NCI-H748 treated with DMSO at 0.1 percent for 48 hours (cell line): Measurements from ENCODE around the gene ARHGAP33.
"Not testable (repeated sequence)": the region's sequence is repeated elsewhere in the genome, so short reads cannot be mapped to it uniquely, and the experiment has no call there.

Experiments
- DNase-seq: peaks from one replicate; lab custom pipeline; 2025; lab: John Stamatoyannopoulos, UW

The ARHGAP33 gene

DNA sequence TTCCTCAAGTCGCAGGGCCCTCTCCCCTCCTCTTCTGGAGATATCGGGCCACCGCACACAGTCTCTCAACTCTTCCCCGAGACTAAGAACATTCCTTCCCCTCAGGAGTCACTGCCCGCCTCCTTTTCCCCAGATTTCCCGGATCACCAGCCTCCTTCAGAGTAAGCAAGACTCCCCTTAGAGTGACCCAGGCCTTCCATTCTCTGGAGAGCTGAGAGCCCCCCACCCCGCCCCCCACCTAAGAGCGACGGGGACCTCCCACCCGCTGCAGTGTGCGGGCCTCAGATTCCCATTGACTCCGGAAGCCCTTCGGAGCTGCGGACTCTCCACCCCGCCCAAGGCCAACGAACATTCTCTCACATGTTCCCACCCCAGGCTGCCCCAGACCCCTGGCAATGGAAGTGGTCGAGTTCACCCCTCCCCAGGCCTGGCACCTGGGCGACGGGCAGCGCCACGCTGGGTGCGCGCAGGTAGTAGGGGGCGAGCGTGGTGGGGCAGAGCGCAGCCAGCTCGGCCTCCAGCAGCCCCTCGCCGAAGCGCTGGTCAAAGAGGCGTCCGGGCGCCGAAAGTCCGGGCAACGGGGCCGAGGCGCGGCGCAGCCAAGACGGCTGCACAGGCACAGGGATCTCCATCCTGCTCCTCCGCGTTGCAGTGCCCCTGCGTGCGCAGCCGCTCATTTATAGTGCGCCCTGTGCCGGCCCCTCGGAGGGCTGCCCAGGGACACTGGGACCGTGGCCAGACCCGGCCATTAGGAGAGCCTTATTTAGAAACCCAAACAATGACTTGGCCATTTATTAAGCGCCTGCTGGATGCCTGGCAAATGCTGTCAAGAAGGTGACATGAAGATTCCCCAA, 18.8 kb upstream of the ARHGAP33 start, which contains the start of gene HSPB6:
HSPB6 (minus strand) TSS at position 653 of the 854 bp plus-strand sequence; CDS start at position 632, 21 bp downstream.
- no peak for DNase-seq

DNA sequence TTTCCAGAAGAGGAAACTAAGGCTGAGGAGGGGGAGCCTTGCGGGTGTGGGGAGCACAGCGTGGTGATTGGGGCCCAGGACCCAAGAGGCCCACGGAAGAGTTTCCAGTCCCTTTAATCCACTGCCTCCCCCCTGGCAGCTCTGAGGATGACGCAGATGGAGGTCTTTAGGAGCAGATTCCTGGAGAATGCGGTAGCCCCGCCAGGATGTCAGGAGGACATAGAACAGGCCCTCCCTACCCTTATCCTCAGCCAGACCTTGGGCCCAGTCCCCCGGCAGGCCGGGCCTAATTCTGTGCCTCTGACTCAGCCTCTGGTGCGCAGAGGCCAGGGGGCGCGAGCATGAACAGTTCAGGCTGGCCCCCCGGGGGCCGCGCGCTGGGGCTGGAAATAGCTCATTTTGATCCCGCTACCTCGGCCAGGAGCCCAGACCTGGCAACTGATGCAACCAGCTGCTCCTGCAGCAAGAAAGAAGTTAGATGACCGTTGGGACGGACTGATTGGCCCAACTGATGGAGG, 18.1 kb upstream of the ARHGAP33 start:
- DNase-seq = no peak

DNA sequence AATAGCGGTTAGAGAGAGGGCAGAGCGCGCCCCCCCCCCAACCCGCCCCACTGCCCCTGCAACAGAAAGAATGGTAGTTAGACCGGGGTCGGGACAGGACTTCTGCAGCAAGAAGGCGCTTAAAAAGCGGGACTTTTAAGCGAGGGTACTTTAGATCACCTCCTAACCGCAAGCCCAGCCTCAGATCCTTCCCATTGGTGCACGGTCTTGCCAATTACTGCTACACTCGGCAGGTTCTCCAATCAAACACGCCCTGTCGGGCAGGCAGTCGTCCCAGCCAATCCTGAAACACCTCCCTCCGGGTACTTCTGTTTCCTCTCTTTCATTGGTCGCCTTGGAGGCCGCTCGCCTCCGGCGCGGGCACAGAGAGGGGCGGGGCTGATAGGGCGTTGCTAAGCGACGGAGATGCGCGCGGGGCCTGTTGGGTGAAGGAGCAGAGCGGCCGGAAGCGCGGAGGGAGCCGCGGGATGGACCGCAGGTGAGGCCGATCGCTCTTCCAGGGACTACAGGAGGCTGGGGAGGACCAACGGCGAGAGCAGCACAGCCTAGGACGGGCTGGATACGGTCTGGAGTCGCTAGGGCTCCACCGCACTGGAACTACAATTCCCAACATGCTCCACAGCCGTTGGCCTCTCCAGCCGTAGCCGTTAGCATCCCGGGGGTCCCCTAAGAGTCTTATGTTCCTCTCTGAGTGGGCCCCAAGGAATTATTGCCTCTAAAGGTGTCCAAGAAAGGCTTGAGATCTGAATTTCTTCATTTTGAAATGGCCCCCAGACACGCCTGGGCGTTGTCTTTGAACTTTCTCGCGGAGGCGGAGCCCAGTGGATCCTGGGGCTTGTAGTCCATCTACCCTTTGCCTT, 17.4 kb upstream of the ARHGAP33 start, which contains the start of gene PROSER3:
PROSER3 (plus strand) TSS at position 428 of the 860 bp plus-strand sequence; CDS start at position 468, 40 bp downstream.
- peak; percentile 99 for DNase-seq

DNA sequence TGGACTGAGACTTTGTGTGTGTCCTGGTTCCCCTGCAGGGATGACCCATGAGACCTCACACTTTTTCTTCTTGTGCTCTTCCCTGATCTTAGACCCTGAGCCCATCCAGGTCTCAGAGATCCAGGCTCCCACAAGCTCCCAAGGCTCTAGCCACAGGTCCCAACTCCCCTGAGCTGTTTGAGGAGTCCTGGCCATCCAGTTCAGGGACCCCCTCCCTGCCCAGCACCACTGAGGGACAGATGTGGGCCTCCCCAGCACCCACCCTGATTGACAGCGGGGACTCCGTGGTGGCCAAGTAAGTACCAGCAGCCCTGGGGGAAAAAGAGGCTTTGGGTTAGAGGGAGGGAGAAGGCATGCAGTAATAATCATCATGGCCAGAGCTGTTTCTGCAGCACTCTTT, 15.7 kb upstream of the ARHGAP33 start:
- no peak for DNase-seq

DNA sequence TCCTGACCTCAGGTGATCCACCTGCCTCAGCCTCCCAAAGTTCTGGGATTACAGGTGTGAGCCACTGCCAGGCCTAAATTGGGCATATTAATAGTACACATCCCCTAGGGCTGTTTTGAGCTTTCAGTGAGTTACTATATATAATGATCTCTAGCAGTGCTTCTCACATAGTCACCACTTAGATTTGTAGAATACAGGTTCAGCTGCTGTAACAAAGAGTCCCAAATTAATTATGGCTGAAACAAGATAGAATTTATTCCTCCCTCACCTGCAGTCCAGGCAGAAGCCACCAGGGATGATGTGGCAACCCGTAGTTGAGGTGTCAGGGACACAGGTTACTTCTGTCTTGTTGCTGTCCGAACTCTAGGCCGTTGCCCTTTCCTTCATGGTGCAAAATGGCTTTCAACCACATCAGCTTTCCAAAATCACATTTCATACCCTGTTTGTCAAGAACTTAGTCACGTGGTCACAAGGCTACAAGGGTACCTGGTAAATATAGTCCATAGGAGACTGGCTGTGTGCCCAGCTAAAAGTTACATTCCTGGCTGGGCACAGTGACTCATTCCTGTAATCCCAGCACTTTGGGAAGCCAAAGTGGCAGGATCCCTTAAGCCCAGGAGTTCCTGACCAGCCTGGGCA, 14.5 kb upstream of the ARHGAP33 start:
- no peak for DNase-seq

DNA sequence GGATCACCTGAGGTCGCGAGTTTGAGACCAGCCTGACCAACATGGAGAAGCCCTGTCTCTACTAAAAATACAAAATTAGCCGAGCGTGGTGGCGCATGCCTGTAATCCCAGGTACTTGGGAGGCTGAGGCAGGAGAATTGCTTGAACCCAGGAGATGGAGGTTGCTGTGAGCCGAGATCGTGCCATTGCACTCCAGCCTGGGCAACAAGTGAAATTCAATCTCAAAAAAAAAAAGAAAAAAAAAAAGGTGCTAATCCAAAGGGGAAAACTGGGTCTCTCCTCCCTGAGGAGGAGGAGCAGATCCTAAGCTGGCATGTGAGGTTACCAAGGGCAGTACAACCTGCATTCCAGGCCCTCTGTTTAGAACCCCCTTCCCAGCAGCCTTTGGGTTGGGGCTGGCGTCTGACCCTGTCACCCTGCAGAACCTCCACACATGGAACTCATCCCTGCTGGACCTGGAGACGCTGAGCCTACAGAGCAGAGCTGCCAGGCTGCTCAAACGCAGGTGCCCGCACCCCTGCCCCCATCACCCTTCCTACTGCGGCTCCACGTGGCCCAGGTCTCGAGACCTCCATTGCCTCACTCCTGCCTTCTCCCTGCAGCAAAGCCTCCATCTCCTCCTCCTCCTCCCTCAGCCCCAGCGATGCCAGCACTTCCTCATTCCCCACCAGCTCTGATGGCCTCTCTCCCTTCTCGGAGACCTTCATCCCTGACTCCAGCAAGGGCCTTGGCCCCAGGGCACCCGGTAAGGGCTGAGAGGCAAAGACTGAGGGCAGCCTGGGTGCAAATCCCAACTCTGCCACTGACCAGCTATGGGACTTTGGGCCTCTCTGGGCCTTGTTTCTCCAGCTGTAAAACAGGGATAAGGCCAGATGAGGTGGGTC, 10.7 kb upstream of the ARHGAP33 start:
- no peak for DNase-seq

DNA sequence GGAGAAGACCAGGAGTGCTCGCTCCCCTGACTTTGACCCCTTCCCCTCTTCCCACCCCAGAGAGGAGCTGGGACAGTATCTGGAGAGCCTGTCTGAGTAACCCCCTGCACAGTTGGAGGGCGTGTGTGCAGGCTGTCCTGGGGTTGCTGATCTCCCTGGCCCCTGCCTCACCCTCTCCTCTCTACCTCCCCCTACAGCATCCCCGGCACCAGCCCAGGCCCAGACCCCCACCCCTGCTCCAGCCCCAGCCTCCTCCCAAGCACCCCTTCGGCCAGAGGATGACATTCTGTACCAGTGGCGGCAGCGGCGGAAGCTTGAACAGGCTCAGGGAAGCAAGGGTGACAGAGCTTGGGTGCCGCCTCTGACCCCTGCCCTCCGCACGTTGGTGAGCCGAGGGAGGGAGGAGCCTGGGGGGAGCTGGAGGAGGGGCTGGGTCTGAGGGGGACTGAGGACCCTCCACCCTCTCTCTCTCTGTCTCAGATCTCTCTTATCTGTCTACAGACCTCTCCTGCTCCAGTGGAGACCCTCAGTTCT, 8.7 kb upstream of the ARHGAP33 start:
- DNase-seq = no peak

DNA sequence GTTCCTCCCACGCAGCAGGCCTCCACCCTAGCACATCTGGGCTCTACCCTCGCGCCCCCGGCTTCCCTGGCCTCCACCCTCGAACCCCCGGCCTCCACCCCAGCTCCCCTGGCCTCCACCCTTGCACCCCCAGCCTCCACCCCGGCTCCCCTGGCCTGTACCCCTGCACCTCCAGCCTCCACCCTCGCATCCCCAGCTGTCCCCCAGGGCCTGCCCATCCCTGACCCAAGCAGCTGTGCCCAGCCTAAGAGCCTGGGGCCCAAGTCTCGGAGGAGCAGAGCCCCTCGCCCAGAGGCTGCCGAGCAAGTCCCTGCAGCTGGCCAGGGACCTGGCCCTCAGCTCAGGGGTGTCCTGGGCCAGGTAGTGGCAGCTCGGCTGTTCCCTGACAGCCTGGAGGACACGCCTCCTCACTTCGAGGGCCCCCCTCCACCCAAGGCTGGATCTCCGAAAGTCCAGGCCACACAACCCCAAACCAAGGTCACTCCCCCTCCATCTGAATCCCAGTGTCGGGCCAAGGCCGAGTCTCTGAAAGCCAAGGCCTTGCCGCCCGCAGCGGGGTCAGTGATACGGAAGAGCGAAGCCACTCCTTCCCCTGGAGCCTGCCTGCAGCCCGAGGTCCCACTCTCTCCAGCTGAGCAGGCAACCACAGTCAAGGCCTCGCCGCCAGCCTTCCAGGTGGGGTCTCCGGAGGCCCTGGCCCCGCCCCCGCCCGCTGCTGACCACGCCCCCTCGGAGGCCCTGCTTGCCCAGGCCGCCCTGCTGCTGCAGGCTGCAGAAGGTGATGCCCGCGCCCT, 7.9 kb upstream of the ARHGAP33 start:
- no peak for DNase-seq

DNA sequence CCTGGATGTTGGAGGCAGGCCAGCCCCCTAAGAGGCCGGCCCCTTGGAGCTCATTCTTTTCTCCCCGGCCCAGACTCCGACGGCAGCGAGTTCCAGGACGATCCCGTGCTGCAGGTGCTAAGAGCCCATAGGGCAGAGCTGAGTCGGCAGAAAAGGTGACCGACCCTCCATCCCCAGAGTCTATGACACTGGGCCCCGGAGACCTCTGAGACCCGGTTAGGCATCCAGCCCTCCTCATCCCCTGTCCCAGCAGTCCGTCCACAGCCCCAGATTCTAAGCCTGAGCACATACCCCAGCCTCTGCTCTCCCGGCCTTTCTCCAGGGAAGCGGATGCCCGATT, 7.3 kb upstream of the ARHGAP33 start:
- DNase-seq = no peak

DNA sequence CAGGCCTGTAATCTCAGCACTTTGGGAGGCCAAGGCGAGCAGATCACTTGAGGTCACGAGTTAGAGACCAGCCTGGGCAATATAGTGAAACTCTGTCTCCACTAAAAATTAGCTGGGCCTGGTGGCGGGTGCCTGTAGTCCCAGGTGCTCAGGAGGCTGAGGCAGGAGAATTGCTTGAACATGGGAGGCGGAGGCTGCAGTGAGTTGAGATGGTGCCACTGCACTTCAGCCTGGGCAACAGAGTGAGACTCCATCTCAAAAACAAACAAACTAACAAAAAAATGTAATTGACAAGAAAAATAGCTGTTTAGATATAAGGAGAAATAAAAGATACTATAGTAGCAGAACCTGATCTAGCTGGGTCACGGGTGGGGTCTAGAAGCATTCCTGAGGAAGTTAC, 3.0 kb upstream of the ARHGAP33 start:
- not testable (repeated sequence) for DNase-seq

DNA sequence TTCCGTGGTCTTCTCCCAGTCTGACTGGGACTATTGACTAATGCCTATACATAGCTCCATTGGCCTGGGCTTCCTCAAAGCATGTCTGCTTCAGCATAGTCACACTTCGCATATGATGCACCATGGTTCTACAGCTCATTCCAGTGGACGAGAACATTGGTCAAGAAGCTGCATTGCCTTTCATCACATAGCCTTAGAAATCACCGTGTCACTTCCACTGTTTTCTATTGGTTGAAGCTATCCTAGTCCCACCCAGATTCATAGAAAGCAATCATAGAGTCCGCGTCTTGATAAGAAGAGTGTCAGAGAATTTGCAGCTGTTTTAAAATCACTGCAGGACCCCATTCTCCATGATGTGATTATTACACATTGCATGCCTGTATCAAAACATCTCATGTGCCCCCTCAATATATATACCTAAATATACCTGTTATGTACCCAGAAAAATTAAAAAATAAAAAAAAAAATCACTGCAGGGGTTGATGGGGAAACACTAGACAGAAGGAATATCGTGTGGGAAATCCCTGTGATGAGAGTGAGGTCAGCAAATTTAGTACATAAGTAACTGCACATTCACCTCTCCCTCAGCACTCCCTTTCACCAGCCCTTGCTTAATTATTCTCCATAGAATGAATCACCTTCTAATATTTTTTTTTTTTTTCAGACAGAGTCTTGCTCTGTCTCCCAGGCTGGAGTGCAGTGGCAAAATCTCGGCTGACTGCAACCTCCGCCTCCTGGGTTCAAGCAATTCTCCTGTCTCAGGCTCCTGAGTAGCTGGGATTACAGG, 2.2 kb upstream of the ARHGAP33 start:
- no peak for DNase-seq

DNA sequence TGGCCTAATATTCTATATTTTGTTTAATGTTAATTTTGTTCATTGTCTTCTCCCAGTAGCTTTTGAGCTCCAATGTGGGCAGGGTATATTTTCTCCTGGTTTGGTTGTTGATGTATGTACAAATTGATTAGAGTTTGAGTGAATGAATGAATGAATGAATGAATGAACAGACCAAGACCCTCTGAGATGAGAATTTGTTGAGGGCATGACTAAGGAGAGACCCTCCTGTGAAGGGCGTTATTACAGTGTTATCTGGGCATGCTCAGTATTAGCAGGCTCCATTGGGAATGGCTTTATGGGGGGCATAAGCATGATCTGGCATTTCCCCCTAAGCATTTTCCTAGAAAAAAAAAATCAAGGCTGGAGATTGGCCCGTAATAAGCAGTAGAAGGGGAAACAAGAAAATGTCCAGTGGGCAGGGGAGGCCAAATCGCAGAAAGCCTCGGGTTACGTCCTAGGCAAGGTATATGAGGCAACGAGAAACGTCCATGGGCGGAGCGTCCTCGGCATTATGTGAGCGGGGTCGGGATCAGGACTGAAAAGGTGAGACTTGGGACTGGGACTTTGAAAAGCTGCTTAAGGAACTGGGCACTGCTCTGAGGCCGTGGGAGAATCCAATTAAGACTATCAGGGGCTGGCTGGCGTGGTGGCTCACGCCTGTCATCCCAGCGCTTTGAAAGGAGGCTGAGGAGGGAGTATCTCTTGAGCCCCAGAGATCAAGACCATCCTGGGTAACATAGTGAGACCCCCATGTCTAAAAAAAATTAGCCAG, 904 bp upstream of the ARHGAP33 start:
- no peak for DNase-seq

DNA sequence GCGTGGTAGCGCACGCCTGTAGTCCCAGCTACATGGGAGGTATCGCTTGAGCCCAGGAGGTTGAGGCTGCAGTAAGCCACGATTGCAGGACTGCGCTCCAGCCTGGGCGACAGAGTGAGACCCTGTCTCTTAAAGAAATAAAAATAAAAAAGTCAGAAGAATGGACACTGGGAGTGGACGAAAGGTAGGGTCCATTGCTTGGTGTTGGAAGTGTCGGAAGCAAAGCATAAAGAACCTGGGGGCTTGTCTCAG, 392 bp upstream of the ARHGAP33 start:
- no peak for DNase-seq

DNA sequence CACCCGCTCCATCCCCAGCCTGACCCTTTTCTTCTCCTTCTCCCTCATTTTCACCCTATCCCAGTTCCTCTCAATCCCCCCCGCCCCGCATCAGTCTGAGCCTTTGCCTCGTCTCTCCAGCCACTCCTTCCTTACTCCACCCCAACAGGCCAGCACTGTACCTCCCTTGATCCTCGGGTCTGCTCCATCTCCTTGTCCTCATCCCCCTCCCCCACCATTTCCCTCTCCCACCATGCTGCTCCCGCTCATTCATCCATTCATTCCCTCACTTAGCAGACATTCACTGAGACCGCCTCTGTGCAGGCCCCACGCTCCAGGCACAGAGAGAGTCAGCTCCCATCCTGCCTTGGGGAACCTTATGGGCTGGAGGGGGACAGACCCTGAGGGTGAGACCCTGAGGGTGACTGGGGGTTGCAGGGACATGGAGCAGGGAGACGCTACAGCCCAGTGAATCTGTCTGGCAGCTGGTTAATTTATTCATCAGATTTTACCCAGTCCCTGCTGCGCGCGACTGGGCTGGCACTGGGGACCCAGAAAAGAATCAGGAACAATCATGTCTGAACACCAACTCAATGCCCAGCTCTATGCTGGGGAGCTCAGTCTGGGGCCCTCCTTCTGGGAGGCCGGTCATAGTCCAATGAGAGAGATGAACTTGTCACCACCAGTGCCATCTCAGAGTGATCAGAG, 881 bp downstream of the ARHGAP33 start:
- no peak for DNase-seq

DNA sequence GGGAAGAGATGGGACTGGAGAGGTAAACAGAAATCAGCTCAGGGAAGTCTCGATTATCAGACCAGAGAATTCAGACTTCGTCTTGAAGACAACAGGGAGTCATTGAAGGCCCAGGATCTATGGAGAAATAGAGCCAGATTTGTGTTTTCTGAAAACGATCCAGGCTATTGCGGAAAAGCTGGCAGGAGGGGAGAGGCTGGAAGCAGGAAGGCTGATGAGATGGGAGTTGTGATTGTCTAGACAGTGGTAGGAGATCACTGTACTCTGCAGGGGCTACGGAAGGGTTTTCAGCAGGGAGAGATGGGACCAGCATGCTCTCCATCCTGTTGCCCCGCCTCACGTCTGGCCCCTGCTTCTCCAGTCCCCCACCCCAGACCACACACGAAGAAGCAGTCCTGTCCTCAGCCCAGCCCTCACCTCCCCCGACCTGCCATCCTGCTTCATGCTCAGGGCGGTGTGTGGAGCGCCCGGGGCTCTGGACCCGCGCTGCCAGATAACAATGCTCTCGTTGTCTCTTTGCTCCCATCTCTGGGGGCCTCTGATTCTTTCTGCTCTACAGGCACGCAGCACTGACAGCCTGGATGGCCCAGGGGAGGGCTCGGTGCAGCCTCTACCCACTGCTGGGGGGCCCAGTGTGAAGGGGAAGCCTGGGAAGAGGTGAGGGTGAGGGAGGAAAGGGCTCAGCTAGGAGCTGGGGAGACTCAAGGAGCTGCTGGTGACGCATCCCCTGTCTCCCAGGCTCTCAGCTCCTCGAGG, 1.9 kb downstream of the ARHGAP33 start:
- DNase-seq = no peak

DNA sequence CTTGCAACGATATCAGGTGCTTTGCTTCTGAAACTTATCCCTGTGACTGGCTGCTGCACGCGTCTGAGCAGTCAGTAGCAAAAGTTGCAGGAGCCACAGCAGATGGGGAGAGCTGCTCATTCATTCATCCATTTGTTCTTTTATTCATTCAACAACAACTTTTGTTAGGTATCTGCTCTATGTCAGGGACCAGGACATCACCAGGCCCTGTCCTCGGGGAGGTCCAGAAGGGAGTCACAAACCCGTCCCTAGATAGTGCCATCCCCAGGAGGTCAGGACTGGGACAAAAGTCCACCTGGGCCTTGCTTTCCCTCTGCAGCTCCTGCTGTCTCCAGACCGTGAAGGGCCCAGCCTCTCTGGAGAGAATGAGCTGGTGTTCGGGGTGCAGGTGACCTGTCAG, 2.6 kb downstream of the ARHGAP33 start:
- DNase-seq = no peak

DNA sequence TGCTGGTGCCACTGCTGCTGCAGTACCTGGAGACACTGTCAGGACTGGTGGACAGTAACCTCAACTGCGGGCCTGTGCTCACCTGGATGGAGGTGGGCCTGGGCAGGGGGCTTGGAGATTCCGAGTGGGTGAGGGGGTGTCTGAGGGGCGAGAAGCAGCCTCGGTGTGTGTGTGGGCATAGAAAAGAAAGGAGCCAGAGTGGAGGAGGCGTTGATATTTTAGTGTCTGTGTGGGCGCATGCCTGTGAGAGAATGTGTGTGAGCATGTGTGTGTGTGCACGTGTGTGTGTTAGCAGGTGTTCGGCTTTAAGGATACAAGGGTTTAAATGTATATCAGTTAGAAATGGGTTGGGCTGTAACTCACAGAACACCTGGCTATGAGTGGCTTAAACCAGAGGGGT, 3.7 kb downstream of the ARHGAP33 start:
- no peak for DNase-seq

DNA sequence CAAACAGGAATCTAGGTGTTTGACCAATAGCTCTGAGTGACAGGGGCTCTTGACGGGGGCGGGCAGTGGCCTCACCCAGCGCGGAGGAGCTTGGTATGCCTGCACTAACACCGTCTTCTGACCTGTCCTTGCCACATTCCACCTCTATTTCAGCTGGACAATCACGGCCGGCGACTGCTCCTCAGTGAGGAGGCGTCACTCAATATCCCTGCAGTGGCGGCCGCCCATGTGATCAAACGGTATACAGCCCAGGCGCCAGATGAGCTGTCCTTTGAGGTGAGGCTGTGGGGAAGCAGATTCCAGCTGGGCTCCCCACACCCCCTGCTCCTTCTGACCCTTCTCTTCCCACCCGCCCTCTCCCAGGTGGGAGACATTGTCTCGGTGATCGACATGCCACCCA, 4.7 kb downstream of the ARHGAP33 start:
- DNase-seq = no peak
